ENCODE data around the gene SLC9A4. TPM values are rescaled to one million over a fixed set of nuclear protein-coding genes. Genes with fewer than 3 reads are reported as not detected.

The SLC9A4 gene
- total RNA-seq, 1 experiment from 2014 or later: 0.07 TPM

- intact Hi-C loops (cut with micrococcal nuclease): loop anchor here (2.0 to 5.0 kb wide), 3 partner anchors 97 to 287 kb away; partner anchors contain the start of gene SLC9A2
- H3K9me2 ChIP-seq (ENCODE audit: insufficient read depth): no peaks in the 10 kb centered on the region
- H3K27ac ChIP-seq (ENCODE audit: low read depth, low read length): no peak overlapping the region
- H3K4me3 ChIP-seq (replicated peaks in 1 of 2; ENCODE audit: low read depth in 1 of 2, low read length in 2 of 2): no peak overlapping the region
- no TSS peak for BruUV-seq (replicated peaks)
- ChIA-PET CTCF (no interaction called here), RAD21 (ENCODE audit: low non-redundant PET in 1 of 2, low total read pairs in 2 of 2, uncharacterized antibody in 2 of 2, unreplicated experiment in 2 of 2) (no interaction called here), POLR2A (no interaction called here)
- ATAC-seq: peak; percentile 94
- no peaks in the 10 kb centered on the region for H3K36me3 ChIP-seq (ENCODE audit: control insufficient read depth in 1 of 2, insufficient read depth in 2 of 2, low read length in 2 of 2)
- TF ChIP-seq SIN3A (IDR thresholded peaks at IDR 0.05; ENCODE audit: low read depth) (no peak), RAD21 (IDR thresholded peaks at IDR 0.05; ENCODE audit: low read depth) (peak; percentile 70), CBX3 (IDR thresholded peaks at IDR 0.05; ENCODE audit: low read depth) (0 out of 2 replicates have a peak, but pooled peaks have one; percentile 33), REST (IDR thresholded peaks at IDR 0.05; ENCODE audit: low read depth) (no peak), POLR2AphosphoS5 (IDR thresholded peaks at IDR 0.05; ENCODE audit: low read depth, low read length) (no peak), JUND (IDR thresholded peaks at IDR 0.05) (no peak), FOSL1 (IDR thresholded peaks at IDR 0.05; ENCODE audit: low read depth) (no peak), SP1 (IDR thresholded peaks at IDR 0.05; ENCODE audit: low read depth) (no peak)
- TF ChIP-seq, protein P1, sequence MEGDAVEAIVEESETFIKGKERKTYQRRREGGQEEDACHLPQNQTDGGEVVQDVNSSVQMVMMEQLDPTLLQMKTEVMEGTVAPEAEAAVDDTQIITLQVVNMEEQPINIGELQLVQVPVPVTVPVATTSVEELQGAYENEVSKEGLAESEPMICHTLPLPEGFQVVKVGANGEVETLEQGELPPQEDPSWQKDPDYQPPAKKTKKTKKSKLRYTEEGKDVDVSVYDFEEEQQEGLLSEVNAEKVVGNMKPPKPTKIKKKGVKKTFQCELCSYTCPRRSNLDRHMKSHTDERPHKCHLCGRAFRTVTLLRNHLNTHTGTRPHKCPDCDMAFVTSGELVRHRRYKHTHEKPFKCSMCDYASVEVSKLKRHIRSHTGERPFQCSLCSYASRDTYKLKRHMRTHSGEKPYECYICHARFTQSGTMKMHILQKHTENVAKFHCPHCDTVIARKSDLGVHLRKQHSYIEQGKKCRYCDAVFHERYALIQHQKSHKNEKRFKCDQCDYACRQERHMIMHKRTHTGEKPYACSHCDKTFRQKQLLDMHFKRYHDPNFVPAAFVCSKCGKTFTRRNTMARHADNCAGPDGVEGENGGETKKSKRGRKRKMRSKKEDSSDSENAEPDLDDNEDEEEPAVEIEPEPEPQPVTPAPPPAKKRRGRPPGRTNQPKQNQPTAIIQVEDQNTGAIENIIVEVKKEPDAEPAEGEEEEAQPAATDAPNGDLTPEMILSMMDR (IDR thresholded peaks at IDR 0.05 in 2 of 3, conservative IDR thresholded peaks at IDR 0.05 in 1 of 3; ENCODE audit: borderline replicate concordance in 1 of 3, insufficient read depth in 1 of 3, low read depth in 2 of 3, low read length in 2 of 3): peak; percentile 57 to 87 (median 75); a peak in 5 of 6 replicates
- H3K27me3 ChIP-seq (ENCODE audit: insufficient read depth, low read length): no peaks in the 10 kb centered on the region
- no peaks in the 10 kb centered on the region for H3K79me2 ChIP-seq (ENCODE audit: insufficient read depth, low read length)
- DNase-seq (ENCODE audit: low read depth, low spot score): peak; percentile 36
- no peaks in the 10 kb centered on the region for H3K9me3 ChIP-seq (ENCODE audit: control insufficient read depth in 1 of 2, insufficient read depth in 1 of 2, low read depth in 1 of 2, low read length in 2 of 2)
- no peak overlapping the region for H3K4me2 ChIP-seq (ENCODE audit: low read length)
- no peak overlapping the region for H3K9ac ChIP-seq (ENCODE audit: low read length)
- no peaks in the 10 kb centered on the region for H4K20me1 ChIP-seq (ENCODE audit: insufficient read depth)
- H2AFZ ChIP-seq (ENCODE audit: low read depth, low read length, poor library complexity, severe bottlenecking): no peak overlapping the region
- H3K4me1 ChIP-seq (ENCODE audit: control insufficient read depth in 1 of 2, insufficient read depth in 2 of 2, low read length in 2 of 2): no peaks in the 10 kb centered on the region
Observed at GRCh38 chr2:102520009-102520408, 47.0 kb downstream of the SLC9A4 start.
